H1 (cell line): Measurements from ENCODE around the gene FAM13C. TPM values are rescaled to one million over a fixed set of nuclear protein-coding genes. Genes with fewer than 3 reads are reported as not detected.

Source experiments
- CTCF ChIA-PET: fragments of 300-600 bp; sonication (Branson Sonifier 250); formaldehyde crosslinking; loops from one replicate; lab custom pipeline; 2021; ENCODE audit not compliant: partially characterized antibody; lab: Charles Lee
- POLR2A ChIA-PET: fragments of 300-600 bp; sonication (Branson Sonifier 250); formaldehyde crosslinking; loops from one replicate; lab custom pipeline; 2021; ENCODE audit warnings: inconsistent platforms; ENCODE audit not compliant: partially characterized antibody; lab: Charles Lee
- DNase-seq, 2 experiments: peaks; one replicate each; pipeline versions ENCODE4 v3.0.0 to v3.0.0-alpha.2; 2010 to 2022; ENCODE audit warnings: low spot score in 2 of 2, low read depth in 1 of 2, mixed read lengths in 1 of 2
- FAIRE-seq: peaks from 2 replicates; lab custom pipeline; 2011; peaks lifted over from hg19 to GRCh38; lab: Jason Lieb, UNC
- H2AFZ ChIP-seq: 2 replicates; pipeline ENCODE4 v1.8.1; 2012; ENCODE audit warnings: low read length, inconsistent platforms
- H2AK5ac ChIP-seq: 2 replicates; pipeline ENCODE4 v1.6.1; 2013; ENCODE audit warnings: low read depth, low read length
- H2BK120ac ChIP-seq: replicated peaks from 2 replicates; pipeline ENCODE3; 2013; ENCODE audit warnings: low read depth, low read length, inconsistent platforms
- H2BK12ac ChIP-seq: 2 replicates; pipeline ENCODE4 v1.6.1; 2013; ENCODE audit warnings: low read depth, low read length
- H2BK15ac ChIP-seq: 2 replicates; pipeline ENCODE4 v1.6.1; 2013; ENCODE audit warnings: low read length
- H2BK20ac ChIP-seq: 2 replicates; pipeline ENCODE4 v1.6.1; 2013; ENCODE audit warnings: low read length
- H2BK5ac ChIP-seq: 2 replicates; pipeline ENCODE4 v1.6.1; 2013; ENCODE audit warnings: low read depth, low read length
- H3K14ac ChIP-seq: 2 replicates; pipeline ENCODE4 v1.6.1; 2013; ENCODE audit warnings: inconsistent platforms; ENCODE audit not compliant: insufficient read length
- H3K18ac ChIP-seq: 2 replicates; pipeline ENCODE4 v1.6.1; 2013; ENCODE audit warnings: low read length; ENCODE audit errors: extremely low read depth
- H3K23ac ChIP-seq: 2 replicates; pipeline ENCODE4 v1.6.1; 2013; ENCODE audit warnings: inconsistent platforms; ENCODE audit not compliant: insufficient read length
- H3K23me2 ChIP-seq: 2 replicates; pipeline ENCODE4 v1.6.1; 2013; ENCODE audit warnings: low read depth, low read length
- H3K27ac ChIP-seq: 2 replicates; pipeline ENCODE4 v1.6.1; 2011; ENCODE audit warnings: low read depth, low read length, inconsistent platforms
- H3K27me3 ChIP-seq, 4 experiments: replicated peaks in 1 of 4; 1 replicate in 1 of 4; 2 replicates in 3 of 4; pipeline versions ENCODE4 v1.6.1 to v1.8.1; 2011 to 2013; ENCODE audit warnings: low read length in 3 of 4, mild to moderate bottlenecking in 3 of 4, inconsistent platforms in 2 of 4, mixed read lengths in 2 of 4, moderate library complexity in 1 of 4; ENCODE audit not compliant: control insufficient read depth in 3 of 4, insufficient read depth in 3 of 4; ENCODE audit errors: extremely low read depth in 1 of 4
- H3K36me3 ChIP-seq, 4 experiments: 2 replicates each; pipeline versions ENCODE4 v1.6.1 to v1.8.1; 2011 to 2013; ENCODE audit warnings: mild to moderate bottlenecking in 4 of 4, low read length in 3 of 4, moderate library complexity in 2 of 4, control low read depth in 1 of 4, inconsistent platforms in 1 of 4; ENCODE audit not compliant: insufficient read depth in 4 of 4, control insufficient read depth in 2 of 4
- H3K4ac ChIP-seq: replicated peaks from 2 replicates; pipeline ENCODE3; 2013; ENCODE audit warnings: low read length, low read depth, mixed read lengths, inconsistent platforms; ENCODE audit not compliant: insufficient read length
- H3K4me1 ChIP-seq, 4 experiments: replicated peaks in 1 of 4; 1 replicate in 1 of 4; 2 replicates in 3 of 4; pipeline versions ENCODE4 v1.6.1 to v1.8.1; 2011 to 2013; ENCODE audit warnings: low read length in 3 of 4, inconsistent platforms in 2 of 4, mixed read lengths in 1 of 4; ENCODE audit not compliant: insufficient read depth in 4 of 4, control insufficient read depth in 3 of 4
- H3K4me2 ChIP-seq, 2 experiments: 2 replicates each; pipeline versions ENCODE4 v1.6.1 to v1.8.1; 2011 to 2013; ENCODE audit warnings: low read depth in 2 of 2, low read length in 2 of 2, control low read depth in 1 of 2, inconsistent platforms in 1 of 2, mild to moderate bottlenecking in 1 of 2; ENCODE audit not compliant: insufficient read depth in 1 of 2
- H3K4me3 ChIP-seq, 4 experiments: fragments of 200-600, 300-600 bp in 1 of 4; sonication (generic), shearing (Covaris generic), sonication (Bioruptor Twin) in 1 of 4; 2 replicates each; pipeline versions ENCODE4 v1.5.1 to v1.8.1; 2011 to 2016; ENCODE audit warnings: low read length in 4 of 4, low read depth in 3 of 4, control low read depth in 2 of 4, inconsistent platforms in 2 of 4, mild to moderate bottlenecking in 2 of 4, mixed read lengths in 1 of 4, moderate library complexity in 1 of 4; ENCODE audit not compliant: insufficient read depth in 2 of 4; ENCODE audit errors: extremely low read depth in 1 of 4
- H3K56ac ChIP-seq: replicated peaks from 2 replicates; pipeline ENCODE3; 2013; ENCODE audit warnings: low read depth, mild to moderate bottlenecking, mixed read lengths, low read length, inconsistent platforms; ENCODE audit not compliant: insufficient read length
- H3K79me1 ChIP-seq: 2 replicates; pipeline ENCODE4 v1.6.1; 2013; ENCODE audit warnings: low read depth, low read length, control low read depth
- H3K79me2 ChIP-seq, 2 experiments: 2 replicates each; pipeline versions ENCODE4 v1.6.1 to v1.8.1; 2012 to 2013; ENCODE audit warnings: low read length in 2 of 2, mild to moderate bottlenecking in 2 of 2, inconsistent platforms in 1 of 2; ENCODE audit not compliant: insufficient read depth in 2 of 2, control insufficient read depth in 1 of 2
- H3K9ac ChIP-seq, 4 experiments: replicated peaks in 1 of 4; 1 replicate in 1 of 4; 2 replicates in 3 of 4; pipeline versions ENCODE4 v1.6.1 to v1.8.1; 2011 to 2013; ENCODE audit warnings: low read depth in 3 of 4, low read length in 3 of 4, control low read depth in 2 of 4, mild to moderate bottlenecking in 2 of 4, moderate library complexity in 2 of 4, inconsistent platforms in 1 of 4; ENCODE audit errors: extremely low read depth in 1 of 4
- H3K9me3 ChIP-seq, 2 experiments: 2 replicates each; pipeline versions ENCODE4 v1.6.1 to v1.8.1; 2012 to 2013; ENCODE audit warnings: mild to moderate bottlenecking in 2 of 2, moderate library complexity in 2 of 2, control low read depth in 1 of 2, inconsistent platforms in 1 of 2, low read depth in 1 of 2, low read length in 1 of 2, mixed read lengths in 1 of 2; ENCODE audit not compliant: insufficient read depth in 2 of 2
- H4K20me1 ChIP-seq, 2 experiments: replicated peaks in 1 of 2; 2 replicates each; pipeline versions ENCODE3 to v1.8.1; 2011 to 2013; ENCODE audit warnings: inconsistent platforms in 2 of 2, low read length in 2 of 2, mild to moderate bottlenecking in 1 of 2; ENCODE audit not compliant: insufficient read depth in 2 of 2, control insufficient read depth in 1 of 2
- H4K5ac ChIP-seq: 2 replicates; pipeline ENCODE4 v1.6.1; 2013; ENCODE audit warnings: low read length, low read depth, mixed read lengths, inconsistent platforms; ENCODE audit not compliant: insufficient read length
- H4K8ac ChIP-seq: 2 replicates; pipeline ENCODE4 v1.8.0; 2013; ENCODE audit warnings: mild to moderate bottlenecking, moderate library complexity, low read length, inconsistent platforms; ENCODE audit not compliant: insufficient read depth; ENCODE audit errors: extremely low read depth
- H4K91ac ChIP-seq: replicated peaks from 2 replicates; pipeline ENCODE3; 2013; ENCODE audit warnings: low read length, mixed read lengths, inconsistent platforms; ENCODE audit not compliant: insufficient read length
- ATF2 ChIP-seq: IDR thresholded peaks from 2 replicates; pipeline ENCODE4 v1.6.1; 2012; ENCODE audit warnings: low read length, inconsistent platforms
- CBX5 ChIP-seq: fragments of 300-800, 300-1000 bp; sonication (generic); IDR thresholded peaks from 2 replicates; pipeline ENCODE4 v1.7.1; 2016; ENCODE audit warnings: antibody characterized with exemption, low read length, low read depth
- CBX8 ChIP-seq: fragments of 300-800, 300-1000 bp; sonication (generic); IDR thresholded peaks from 2 replicates; pipeline ENCODE4 v1.7.1; 2016; ENCODE audit warnings: low read depth, low read length, borderline replicate concordance
- CTBP2 ChIP-seq: IDR thresholded peaks from 2 replicates; pipeline ENCODE4 v1.7.0; 2011; ENCODE audit warnings: borderline replicate concordance, mild to moderate bottlenecking, moderate library complexity, mixed read lengths, low read length; ENCODE audit not compliant: insufficient read depth, insufficient read length
- MAFK ChIP-seq: IDR thresholded peaks from 2 replicates; pipeline ENCODE4 v1.6.1; 2012; ENCODE audit warnings: low read depth, mild to moderate bottlenecking, improper control_type of control experiment, low read length
- NRF1 ChIP-seq: IDR thresholded peaks from 2 replicates; pipeline ENCODE4 v1.6.1; 2011; ENCODE audit warnings: mild to moderate bottlenecking, low read depth, low read length, improper control_type of control experiment
- RNF2 ChIP-seq: fragments of 200-900, 300-1000 bp; sonication (generic); IDR thresholded peaks from 2 replicates; pipeline ENCODE4 v1.7.1; 2016; ENCODE audit warnings: borderline replicate concordance, low read depth, mild to moderate bottlenecking, antibody characterized with exemption, low read length; ENCODE audit not compliant: poor library complexity, severe bottlenecking; ENCODE audit errors: missing control alignments
- RXRA ChIP-seq: IDR thresholded peaks from 2 replicates; pipeline ENCODE4 v1.6.1; 2011; ENCODE audit warnings: low read depth, mild to moderate bottlenecking, low read length, moderate library complexity; ENCODE audit not compliant: insufficient read depth
- SP2 ChIP-seq: IDR thresholded peaks from 2 replicates; pipeline ENCODE4 v1.6.1; 2012; ENCODE audit warnings: mild to moderate bottlenecking, low read length, inconsistent platforms
- SP4 ChIP-seq: IDR thresholded peaks from 2 replicates; pipeline ENCODE4 v1.6.1; 2012; ENCODE audit warnings: low read length, inconsistent platforms
- TAF1 ChIP-seq: IDR thresholded peaks from 2 replicates; pipeline ENCODE4 v1.6.1; 2011; ENCODE audit warnings: mild to moderate bottlenecking, low read depth, low read length
- whole genome bisulfite sequencing, 2 experiments: shearing (Covaris generic) in 1 of 2; methylation state at CpG; one replicate each; pipeline versions ENCODE4 v1.1.6 to v1.1.7; 2013 to 2015; ENCODE audit warnings: low lambda C conversion rate in 2 of 2, mixed read lengths in 2 of 2, inconsistent platforms in 1 of 2, low coverage in 1 of 2, missing lambda C conversion rate in 1 of 2; ENCODE audit not compliant: insufficient replicate concordance in 2 of 2, insufficient coverage in 1 of 2, insufficient read length in 1 of 2; ENCODE audit errors: extremely low coverage in 1 of 2, missing lambda C conversion rate in 1 of 2; 5-methylcytosine and 5-hydroxymethylcytosine counted together
- polyA plus RNA-seq, 7 experiments: library from polyadenylated mRNA; depleted of rRNA in 3 of 7; stranded (reverse) in 5 of 7; unstranded in 2 of 7; fragments of >200 nt in 5 of 7; fragments of 200-250 nt in 2 of 7; gene quantifications; 1 replicate in 5 of 7; 2 replicates in 1 of 7; 4 replicates in 1 of 7; pipeline versions ENCODE4 v1.2.1 to v1.2.3, GENCODE V29; 2011 to 2013; ENCODE audit warnings: missing spikeins in 2 of 7, mixed read lengths in 2 of 7
- total RNA-seq: library from RNA; stranded (reverse); fragmentation: NEBNext Ultra II Directional; extraction: Animal tissue kit (Norgen Biotek cat#: 25700); gene quantifications from 2 replicates; pipeline ENCODE4 v1.2.1, GENCODE V29; 2021

The FAM13C gene
- total and polyA plus RNA-seq, 2 of the 8 experiments (the other 6 are each of a cell fraction or from before 2014, with no cell fraction given) = 0.56 to 0.62 TPM

- POLR2A ChIA-PET = no interaction called here
- WGBS, 2 experiments = 53% methylated on average over 3 of the region's 3 CpGs; no CpG with 5 or more reads in 1 of the 2 experiments
- TF ChIP-seq CBX5 (no peak), SP4 (no peak), MAFK (no peak), NRF1 (no peak), RXRA (no peak), SP2 (no peak), RNF2 (no peak), CTBP2 (no peak), TAF1 (no peak), ATF2 (no peak), CBX8 (no peak)
These were observed 72.5 kb downstream of the FAM13C start for GRCh38 chr10:59289853-59290252.

More at GRCh38 chr10:59289853-59290252, 72.5 kb downstream of the FAM13C start:
- no peaks in the 10 kb centered on the region for H4K20me1 ChIP-seq
- no peaks in the 10 kb centered on the region for H3K9me3 ChIP-seq
- no peaks in the 10 kb centered on the region for H3K36me3 ChIP-seq
- no peaks in the 10 kb centered on the region for H3K79me1 ChIP-seq
- no peaks in the 10 kb centered on the region for H3K27me3 ChIP-seq
- no peak overlapping the region for H2AK5ac ChIP-seq
- DNase-seq = no peak
- no peak overlapping the region for H3K9ac ChIP-seq
- peaks cover 3 to 8% (median 6%) of the 10 kb centered on the region in 4 experiments; a peak in 4 of 7 replicates for H3K4me1 ChIP-seq
- H4K91ac ChIP-seq = no peak overlapping the region
- peak overlapping the region; percentile 45; the same call in 1 of the 2 replicates for H2BK5ac ChIP-seq
- no peak overlapping the region for H2AFZ ChIP-seq
- H3K23ac ChIP-seq = no peak overlapping the region
- no peak overlapping the region for H3K56ac ChIP-seq
- no peaks in the 10 kb centered on the region for H3K79me2 ChIP-seq
- no peak overlapping the region for H2BK120ac ChIP-seq
- no peak overlapping the region for H3K4ac ChIP-seq
- no peak overlapping the region for H2BK15ac ChIP-seq
- H4K5ac ChIP-seq = no peak overlapping the region
- H3K4me3 ChIP-seq = no peak overlapping the region
- no peak overlapping the region for H3K14ac ChIP-seq
- CTCF ChIA-PET = interaction anchor here (0.9 to 1.2 kb wide), 3 partner anchors 8 to 98 kb away, joined by 3 read pairs; no protein-coding TSS in a partner anchor
- peak overlapping the region; percentile 16 to 23; a peak in 3 of 4 replicates for H3K4me2 ChIP-seq
- no peak overlapping the region for H2BK20ac ChIP-seq
- no peak overlapping the region for H3K18ac ChIP-seq
- no peak overlapping the region for H4K8ac ChIP-seq
- FAIRE-seq = no peak
- H3K23me2 ChIP-seq = no peaks in the 10 kb centered on the region; the same call in 1 of the 2 replicates
- H2BK12ac ChIP-seq = no peak overlapping the region; the same call in 1 of the 2 replicates
- no peak overlapping the region for H3K27ac ChIP-seq
